Fibroblast of villous mesenchyme (primary cell): ENCODE measurements around the gene HES4. TPM values are rescaled to one million over a fixed set of nuclear protein-coding genes. Genes with fewer than 3 reads are reported as not detected.

Source experiments
- DNase-seq: peaks from one replicate; pipeline ENCODE4 v3.0.0-alpha.2; 2010; ENCODE audit warnings: low read depth
- H3K4me3 ChIP-seq: 2 replicates; pipeline ENCODE4 v1.5.1; 2011; ENCODE audit warnings: low read depth, mild to moderate bottlenecking, low read length
- CTCF ChIP-seq: IDR thresholded peaks from 2 replicates; pipeline ENCODE4 v1.5.1; 2012; ENCODE audit warnings: low read depth, mild to moderate bottlenecking, low read length; ENCODE audit not compliant: insufficient read depth
- total RNA-seq: library from RNA; depleted of rRNA; stranded (reverse); fragments of >200 nt; gene quantifications from 2 replicates; pipeline ENCODE4 v1.2.3, GENCODE V29; 2012

HES4 gene
- total RNA-seq, 1 donor, result 2.2 TPM

DNA sequence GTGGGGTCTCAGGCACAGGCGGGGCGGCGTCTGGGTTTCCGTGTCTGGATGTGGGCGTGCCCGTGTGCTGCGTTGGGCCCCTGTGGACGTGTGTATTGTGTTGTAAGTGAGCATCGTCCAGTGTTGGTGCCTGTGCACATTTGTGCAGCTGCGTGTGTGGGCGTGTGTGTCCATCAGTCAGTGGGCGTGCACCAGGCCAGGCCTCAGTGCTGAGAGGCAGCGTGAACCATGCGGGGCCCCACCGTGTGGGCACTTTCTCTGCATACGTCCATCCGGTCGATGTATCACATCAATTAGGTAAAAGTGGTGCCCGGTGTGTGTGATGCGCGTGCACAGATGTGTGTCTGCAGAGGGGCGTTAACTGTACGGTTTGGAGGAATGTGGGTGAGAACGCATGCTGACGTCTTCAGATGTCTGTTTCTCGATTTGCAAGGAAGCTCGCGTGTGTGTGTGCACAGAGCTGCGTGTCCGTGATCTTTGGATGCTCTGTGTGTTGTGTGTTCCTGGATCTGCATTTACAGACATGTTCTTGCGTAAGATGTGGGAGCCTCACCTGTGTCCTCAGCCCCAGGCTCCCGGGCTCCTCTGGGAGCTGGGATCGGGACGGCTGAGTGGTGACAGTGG lies 44.7 kb upstream of the HES4 start:
- no peak for DNase-seq
- no peak for TF ChIP-seq CTCF
- no peak overlapping the region for H3K4me3 ChIP-seq

DNA sequence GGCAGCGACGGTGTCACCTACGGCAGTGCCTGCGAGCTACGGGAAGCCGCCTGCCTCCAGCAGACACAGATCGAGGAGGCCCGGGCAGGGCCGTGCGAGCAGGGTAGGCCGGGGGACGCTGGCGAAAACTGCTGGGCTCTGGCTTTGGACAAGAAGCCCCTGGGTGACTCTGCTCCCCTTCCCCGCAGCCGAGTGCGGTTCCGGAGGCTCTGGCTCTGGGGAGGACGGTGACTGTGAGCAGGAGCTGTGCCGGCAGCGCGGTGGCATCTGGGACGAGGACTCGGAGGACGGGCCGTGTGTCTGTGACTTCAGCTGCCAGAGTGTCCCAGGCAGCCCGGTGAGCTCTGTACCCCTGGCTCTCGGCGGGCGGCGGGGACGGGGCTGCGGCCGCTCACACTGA lies 44.0 kb upstream of the HES4 start:
- no peak for DNase-seq
- no peak for TF ChIP-seq CTCF
- H3K4me3 ChIP-seq, result no peak overlapping the region

GRCh38 chr1:1043411-1043810 lies 43.5 kb upstream of the HES4 start:
- H3K4me3 ChIP-seq, result no peak overlapping the region
- DNase-seq, result no peak

GRCh38 chr1:1042835-1043234 lies 42.9 kb upstream of the HES4 start:
- no peak for TF ChIP-seq CTCF
- DNase-seq, result no peak
- no peak overlapping the region for H3K4me3 ChIP-seq

More at GRCh38 chr1:1043411-1043810, 43.5 kb upstream of the HES4 start:
- no peak for TF ChIP-seq CTCF

DNA sequence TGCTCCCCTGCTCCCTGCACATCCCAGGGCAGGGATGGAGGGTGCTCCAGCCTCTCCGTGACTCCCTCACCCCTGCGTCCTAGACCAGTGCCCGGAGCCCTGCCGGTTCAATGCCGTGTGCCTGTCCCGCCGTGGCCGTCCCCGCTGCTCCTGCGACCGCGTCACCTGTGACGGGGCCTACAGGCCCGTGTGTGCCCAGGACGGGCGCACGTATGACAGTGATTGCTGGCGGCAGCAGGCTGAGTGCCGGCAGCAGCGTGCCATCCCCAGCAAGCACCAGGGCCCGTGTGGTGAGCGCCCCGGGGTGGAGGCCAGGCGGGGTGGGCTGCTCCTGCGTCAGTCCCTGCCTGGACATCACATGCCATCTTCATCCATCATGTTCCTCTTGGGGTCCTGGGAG lies 42.0 kb upstream of the HES4 start:
- no peak for TF ChIP-seq CTCF
- DNase-seq, result no peak
- no peak overlapping the region for H3K4me3 ChIP-seq

DNA sequence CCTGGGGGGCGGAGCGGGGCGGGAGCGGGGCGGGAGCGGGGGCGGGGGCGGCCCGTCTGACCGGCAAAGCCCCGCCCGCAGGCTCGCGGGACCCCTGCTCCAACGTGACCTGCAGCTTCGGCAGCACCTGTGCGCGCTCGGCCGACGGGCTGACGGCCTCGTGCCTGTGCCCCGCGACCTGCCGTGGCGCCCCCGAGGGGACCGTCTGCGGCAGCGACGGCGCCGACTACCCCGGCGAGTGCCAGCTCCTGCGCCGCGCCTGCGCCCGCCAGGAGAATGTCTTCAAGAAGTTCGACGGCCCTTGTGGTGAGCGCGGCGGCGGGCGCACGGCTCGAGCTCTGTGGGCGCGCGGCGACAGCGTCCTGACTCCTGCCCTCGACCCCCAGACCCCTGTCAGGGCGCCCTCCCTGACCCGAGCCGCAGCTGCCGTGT lies 41.2 kb upstream of the HES4 start:
- TF ChIP-seq CTCF, result no peak
- no peak for DNase-seq
- H3K4me3 ChIP-seq, result no peak overlapping the region
